Measurements from ENCODE around the gene CLCC1. TPM values are rescaled to one million over a fixed set of nuclear protein-coding genes. Genes with fewer than 3 reads are reported as not detected.
"Not testable (repeated sequence)": the region's sequence is repeated elsewhere in the genome, so short reads cannot be mapped to it uniquely, and the experiment has no call there.

The CLCC1 gene
- total RNA-seq (2014; rRNA removed; shearing (Covaris generic)): 8.7 and 9.8 TPM in 2 replicates
- total RNA-seq (2022): 19.6 and 19.9 TPM in 2 replicates
- Bru-seq, nascent RNA: percentile 86 among the genes with signal in this experiment
- percentile 95 among the genes with signal in this experiment for BruChase-seq, experiment 1, labeled RNA remaining after a 6-hour chase
- BruChase-seq, experiment 2, labeled RNA remaining after a 2-hour chase: percentile 96 among the genes with signal in this experiment
- long read RNA-seq, full-length matches to known transcripts: 1 of 24 reads
- long read RNA-seq, partial matches to known transcripts: 1 of 24 reads
- long read RNA-seq, other reads (novel, unspliced or antisense): 22 of 24 reads

GRCh38 chr1:108963052-108963686 is at the start of gene CLCC1:
Gene CLCC1, minus strand, starts transcription at chr1:108963484. Its CDS starts 13,047 bp downstream, at chr1:108950437.
- Histone ChIP-seq H3K79me2 (ENCODE audit: insufficient read depth, low read depth, low read length) (peaks cover 9% of the 10 kb centered on the region; the same call in 1 of the 2 replicates), H3K4me1 (ENCODE audit: insufficient read depth, low read length, poor library complexity, severe bottlenecking) (peaks cover 17% of the 10 kb centered on the region), H3K36me3 (ENCODE audit: insufficient read depth, low read length) (no peaks in the 10 kb centered on the region), H2AFZ (ENCODE audit: low read length) (peak within 1 kb of the TSS; percentile 80), H3K9me3 (ENCODE audit: low read length) (no peaks in the 10 kb centered on the region), H3K27ac (ENCODE audit: low read depth, low read length, poor library complexity, severe bottlenecking) (peak within 1 kb of the TSS; percentile 76), H3K9me2 (ENCODE audit: insufficient read depth, low read length) (no peaks in the 10 kb centered on the region), H3K4me2 (ENCODE audit: low read length) (peak within 1 kb of the TSS; percentile 86), H4K20me1 (ENCODE audit: insufficient read depth, low read length) (peaks cover 5% of the 10 kb centered on the region; the same call in 1 of the 2 replicates), H3K4me3 (ENCODE audit: low read depth, low read length, poor library complexity, severe bottlenecking) (peak within 1 kb of the TSS; percentile 72)
- CTCF ChIA-PET (ENCODE audit: unreplicated experiment): interaction anchor here (1.1 kb wide), 1 partner anchor 14 kb away, joined by 3 read pairs; no protein-coding TSS in a partner anchor
- TF ChIP-seq EZH2phosphoT487 (IDR thresholded peaks at IDR 0.05; ENCODE audit: borderline replicate concordance, low read depth, low read length) (no peak), CTCF (conservative IDR thresholded peaks at IDR 0.05; ENCODE audit: low read length) (no peak)
- POLR2A ChIA-PET: interaction anchor here (0.7 to 2.8 kb wide), 4 partner anchors 11 to 130 kb away, joined by 3 to 19 read pairs (median 7); partner anchors contain the start of gene WDR47
- intact Hi-C loops (cut with micrococcal nuclease; ENCODE audit: unreplicated experiment): loop anchor here (1.0 to 5.0 kb wide), 3 partner anchors 79 to 139 kb away; partner anchors contain the start of genes GPSM2 and WDR47
- DNase-seq (ENCODE audit: low spot score): peak; percentile 95
- BruUV-seq (replicated peaks): no TSS peak

- no peaks in the 10 kb centered on the region for H3K4me1 ChIP-seq (ENCODE audit: insufficient read depth, low read length, poor library complexity, severe bottlenecking)
- H3K9me3 ChIP-seq (ENCODE audit: low read length): no peaks in the 10 kb centered on the region
- H3K9me2 ChIP-seq (ENCODE audit: insufficient read depth, low read length): no peaks in the 10 kb centered on the region
- no peak for DNase-seq (ENCODE audit: low spot score)
- intact Hi-C loops (cut with micrococcal nuclease; ENCODE audit: unreplicated experiment): no loop called here
- H3K36me3 ChIP-seq (ENCODE audit: insufficient read depth, low read length): peaks cover 36% of the 10 kb centered on the region
- no TSS peak for BruUV-seq (replicated peaks)
- no peak overlapping the region for H3K4me3 ChIP-seq (ENCODE audit: low read depth, low read length, poor library complexity, severe bottlenecking)
- H4K20me1 ChIP-seq (ENCODE audit: insufficient read depth, low read length): no peaks in the 10 kb centered on the region
- POLR2A ChIA-PET: interaction anchor here (0.5 to 1.2 kb wide), 6 partner anchors 9 to 50 kb away, joined by 3 to 8 read pairs (median 4); no protein-coding TSS in a partner anchor
- CTCF ChIA-PET (ENCODE audit: unreplicated experiment): no interaction called here
- no peak overlapping the region for H3K27ac ChIP-seq (ENCODE audit: low read depth, low read length, poor library complexity, severe bottlenecking)
- no peak overlapping the region for H3K4me2 ChIP-seq (ENCODE audit: low read length)
- TF ChIP-seq CTCF (conservative IDR thresholded peaks at IDR 0.05; ENCODE audit: low read length): no peak
- no peak for TF ChIP-seq EZH2phosphoT487 (IDR thresholded peaks at IDR 0.05; ENCODE audit: borderline replicate concordance, low read depth, low read length)
- no peak overlapping the region for H2AFZ ChIP-seq (ENCODE audit: low read length)
- no peaks in the 10 kb centered on the region for H3K79me2 ChIP-seq (ENCODE audit: insufficient read depth, low read depth, low read length)
These were observed 48.1 kb upstream of the CLCC1 start for GRCh38 chr1:109011335-109011734.

GRCh38 chr1:108996622-108997021 is 33.3 kb upstream of the CLCC1 start:
- H3K4me1 ChIP-seq (ENCODE audit: insufficient read depth, low read length, poor library complexity, severe bottlenecking); BruUV-seq (replicated peaks); H3K79me2 ChIP-seq (ENCODE audit: insufficient read depth, low read depth, low read length); H4K20me1 ChIP-seq (ENCODE audit: insufficient read depth, low read length); H2AFZ ChIP-seq (ENCODE audit: low read length); H3K27ac ChIP-seq (ENCODE audit: low read depth, low read length, poor library complexity, severe bottlenecking); DNase-seq (ENCODE audit: low spot score); intact Hi-C loops (cut with micrococcal nuclease; ENCODE audit: unreplicated experiment); H3K4me3 ChIP-seq (ENCODE audit: low read depth, low read length, poor library complexity, severe bottlenecking); H3K9me2 ChIP-seq (ENCODE audit: insufficient read depth, low read length); CTCF ChIA-PET (ENCODE audit: unreplicated experiment); H3K4me2 ChIP-seq (ENCODE audit: low read length): not testable (repeated sequence)
- Histone ChIP-seq H3K36me3 (ENCODE audit: insufficient read depth, low read length) (peaks cover 68% of the 10 kb centered on the region), H3K9me3 (ENCODE audit: low read length) (peaks cover 11% of the 10 kb centered on the region; the same call in 1 of the 2 replicates)
- POLR2A ChIA-PET: interaction anchor here (0.7 to 1.2 kb wide), 2 partner anchors 80 to 133 kb away, joined by 3 to 4 read pairs; no protein-coding TSS in a partner anchor
